ENCODE measurements around the gene ALKBH1. TPM values are rescaled to one million over a fixed set of nuclear protein-coding genes. Genes with fewer than 3 reads are reported as not detected.

Gene ALKBH1
- total RNA-seq, 2 experiments from 2014 or later: 12.6 to 16.2 TPM

DNA sequence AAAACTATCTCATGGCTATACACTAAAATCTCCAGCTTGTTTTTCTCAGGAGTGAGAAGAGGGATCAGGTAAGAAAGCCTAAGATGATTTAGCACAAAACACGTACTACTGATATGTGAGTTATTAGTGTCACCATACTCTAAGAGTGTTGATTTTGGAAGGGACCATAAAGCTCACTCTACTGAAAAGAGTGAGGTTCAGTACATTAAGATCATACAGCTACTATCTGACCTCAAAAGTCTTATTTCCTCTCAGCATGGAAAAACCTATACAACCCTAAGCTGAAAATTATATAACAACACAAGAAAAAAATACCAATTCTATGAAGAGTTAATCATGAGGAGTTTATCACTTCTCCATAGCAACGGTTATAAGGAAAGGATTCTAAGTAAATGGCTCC, 33.6 kb upstream of the ALKBH1 start:
- intact Hi-C loops (cut with micrococcal nuclease; ENCODE audit: unreplicated experiment): no loop called here
- Histone ChIP-seq H2AFZ (ENCODE audit: low read length) (no peak overlapping the region), H4K20me1 (ENCODE audit: insufficient read depth, low read length) (no peaks in the 10 kb centered on the region), H3K4me2 (ENCODE audit: low read length) (no peak overlapping the region), H3K9me2 (ENCODE audit: insufficient read depth, low read length) (no peaks in the 10 kb centered on the region), H3K79me2 (ENCODE audit: insufficient read depth, low read depth, low read length) (peaks cover 18% of the 10 kb centered on the region; the same call in 1 of the 2 replicates), H3K36me3 (ENCODE audit: insufficient read depth, low read length) (peaks cover 95% of the 10 kb centered on the region), H3K4me3 (ENCODE audit: low read depth, low read length, poor library complexity, severe bottlenecking) (no peak overlapping the region), H3K9me3 (ENCODE audit: low read length) (no peaks in the 10 kb centered on the region), H3K27ac (ENCODE audit: low read depth, low read length, poor library complexity, severe bottlenecking) (no peak overlapping the region), H3K4me1 (ENCODE audit: insufficient read depth, low read length, poor library complexity, severe bottlenecking) (no peaks in the 10 kb centered on the region)
- BruUV-seq (replicated peaks): no TSS peak
- CTCF ChIA-PET (ENCODE audit: unreplicated experiment): no interaction called here
- no peak for TF ChIP-seq EZH2phosphoT487 (IDR thresholded peaks at IDR 0.05; ENCODE audit: borderline replicate concordance, low read depth, low read length)
- TF ChIP-seq, protein P1, sequence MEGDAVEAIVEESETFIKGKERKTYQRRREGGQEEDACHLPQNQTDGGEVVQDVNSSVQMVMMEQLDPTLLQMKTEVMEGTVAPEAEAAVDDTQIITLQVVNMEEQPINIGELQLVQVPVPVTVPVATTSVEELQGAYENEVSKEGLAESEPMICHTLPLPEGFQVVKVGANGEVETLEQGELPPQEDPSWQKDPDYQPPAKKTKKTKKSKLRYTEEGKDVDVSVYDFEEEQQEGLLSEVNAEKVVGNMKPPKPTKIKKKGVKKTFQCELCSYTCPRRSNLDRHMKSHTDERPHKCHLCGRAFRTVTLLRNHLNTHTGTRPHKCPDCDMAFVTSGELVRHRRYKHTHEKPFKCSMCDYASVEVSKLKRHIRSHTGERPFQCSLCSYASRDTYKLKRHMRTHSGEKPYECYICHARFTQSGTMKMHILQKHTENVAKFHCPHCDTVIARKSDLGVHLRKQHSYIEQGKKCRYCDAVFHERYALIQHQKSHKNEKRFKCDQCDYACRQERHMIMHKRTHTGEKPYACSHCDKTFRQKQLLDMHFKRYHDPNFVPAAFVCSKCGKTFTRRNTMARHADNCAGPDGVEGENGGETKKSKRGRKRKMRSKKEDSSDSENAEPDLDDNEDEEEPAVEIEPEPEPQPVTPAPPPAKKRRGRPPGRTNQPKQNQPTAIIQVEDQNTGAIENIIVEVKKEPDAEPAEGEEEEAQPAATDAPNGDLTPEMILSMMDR (conservative IDR thresholded peaks at IDR 0.05; ENCODE audit: low read length): no peak
- DNase-seq (ENCODE audit: low spot score): no peak
- POLR2A ChIA-PET: interaction anchor here (1.4 to 2.7 kb wide), 2 partner anchors 14 to 18 kb away, joined by 4 to 8 read pairs; no protein-coding TSS in a partner anchor

DNA sequence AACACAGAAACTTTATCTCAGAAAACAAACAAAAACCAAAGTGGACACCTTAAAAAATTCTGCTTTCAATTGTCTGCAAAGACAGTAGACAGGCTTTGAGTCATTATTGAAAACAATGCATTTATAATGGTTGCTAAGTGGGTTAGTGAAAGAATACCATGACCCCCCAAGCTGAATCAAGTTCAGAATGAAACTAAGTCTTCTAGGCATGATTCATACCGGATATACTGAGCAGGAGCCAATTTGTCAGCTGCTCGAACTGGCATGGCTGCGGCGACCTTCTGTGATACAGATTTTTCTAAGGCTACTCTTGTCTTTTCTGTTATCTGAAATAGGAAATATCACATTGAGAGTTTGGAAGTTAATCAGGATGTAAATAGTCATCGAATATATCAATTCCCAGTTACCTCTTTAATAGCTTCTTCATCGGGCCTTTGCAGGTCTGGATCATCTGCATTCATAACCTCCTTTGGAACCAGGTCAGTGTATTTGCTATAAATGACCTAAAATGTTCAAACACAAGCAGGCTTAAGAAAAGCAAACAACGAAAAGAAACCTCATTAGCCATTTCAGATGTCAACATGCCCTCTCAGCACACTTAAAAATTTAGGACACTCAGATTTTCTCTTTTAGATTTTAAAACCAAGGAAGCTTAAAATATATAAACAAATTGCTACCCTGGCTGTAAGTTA, 30.9 kb upstream of the ALKBH1 start:
- no peak overlapping the region for H3K4me2 ChIP-seq (ENCODE audit: low read length)
- TF ChIP-seq EZH2phosphoT487 (IDR thresholded peaks at IDR 0.05; ENCODE audit: borderline replicate concordance, low read depth, low read length): no peak
- TF ChIP-seq, protein P1 (conservative IDR thresholded peaks at IDR 0.05; ENCODE audit: low read length): no peak
- no peaks in the 10 kb centered on the region for H3K9me2 ChIP-seq (ENCODE audit: insufficient read depth, low read length)
- peaks cover 96% of the 10 kb centered on the region for H3K36me3 ChIP-seq (ENCODE audit: insufficient read depth, low read length)
- peaks cover 14% of the 10 kb centered on the region; the same call in 1 of the 2 replicates for H3K79me2 ChIP-seq (ENCODE audit: insufficient read depth, low read depth, low read length)
- CTCF ChIA-PET (ENCODE audit: unreplicated experiment): no interaction called here
- no peak overlapping the region for H3K27ac ChIP-seq (ENCODE audit: low read depth, low read length, poor library complexity, severe bottlenecking)
- H2AFZ ChIP-seq (ENCODE audit: low read length): no peak overlapping the region
- intact Hi-C loops (cut with micrococcal nuclease; ENCODE audit: unreplicated experiment): no loop called here
- POLR2A ChIA-PET: interaction anchor here (0.8 to 1.4 kb wide), 2 partner anchors 19 to 361 kb away, joined by 3 to 5 read pairs; partner anchors contain the start of genes SAMD15 and TMED8
- no peaks in the 10 kb centered on the region for H4K20me1 ChIP-seq (ENCODE audit: insufficient read depth, low read length)
- no TSS peak for BruUV-seq (replicated peaks)
- DNase-seq (ENCODE audit: low spot score): no peak
- H3K4me3 ChIP-seq (ENCODE audit: low read depth, low read length, poor library complexity, severe bottlenecking): no peak overlapping the region
- H3K9me3 ChIP-seq (ENCODE audit: low read length): no peaks in the 10 kb centered on the region
- no peaks in the 10 kb centered on the region for H3K4me1 ChIP-seq (ENCODE audit: insufficient read depth, low read length, poor library complexity, severe bottlenecking)

DNA sequence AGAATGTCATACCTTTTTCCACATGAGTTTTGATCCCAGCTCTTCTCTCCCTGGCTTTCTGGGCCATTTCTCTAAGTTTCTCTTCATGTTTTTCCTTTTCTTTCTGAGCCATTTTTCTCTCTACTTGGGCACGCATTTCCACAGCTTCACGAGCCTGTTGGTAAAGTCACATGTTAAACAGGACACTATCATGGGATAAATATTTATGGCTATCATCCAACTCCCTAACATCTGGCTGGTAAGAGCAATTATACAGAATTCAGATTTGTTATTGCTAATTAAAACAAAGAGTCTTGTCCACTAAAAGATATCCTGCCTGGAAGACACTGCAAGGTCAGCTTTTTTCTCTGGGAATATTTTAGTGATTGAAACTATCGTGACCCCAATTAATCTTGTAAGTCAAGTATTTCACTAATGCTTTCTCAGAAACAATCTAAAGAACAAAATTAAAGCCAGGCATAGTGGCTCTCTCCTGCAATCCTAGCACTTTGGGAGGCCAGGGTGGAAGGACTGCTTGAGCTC, 23.2 kb upstream of the ALKBH1 start:
- peaks cover 100% of the 10 kb centered on the region for H3K36me3 ChIP-seq (ENCODE audit: insufficient read depth, low read length)
- H3K4me2 ChIP-seq (ENCODE audit: low read length): no peak overlapping the region
- CTCF ChIA-PET (ENCODE audit: unreplicated experiment): no interaction called here
- no peaks in the 10 kb centered on the region for H3K9me3 ChIP-seq (ENCODE audit: low read length)
- intact Hi-C loops (cut with micrococcal nuclease; ENCODE audit: unreplicated experiment): no loop called here
- H3K79me2 ChIP-seq (ENCODE audit: insufficient read depth, low read depth, low read length): peaks cover 7% of the 10 kb centered on the region; the same call in 1 of the 2 replicates
- no peaks in the 10 kb centered on the region for H4K20me1 ChIP-seq (ENCODE audit: insufficient read depth, low read length)
- H3K27ac ChIP-seq (ENCODE audit: low read depth, low read length, poor library complexity, severe bottlenecking): no peak overlapping the region
- no peak for DNase-seq (ENCODE audit: low spot score)
- H3K4me3 ChIP-seq (ENCODE audit: low read depth, low read length, poor library complexity, severe bottlenecking): no peak overlapping the region
- no peak overlapping the region for H2AFZ ChIP-seq (ENCODE audit: low read length)
- no peaks in the 10 kb centered on the region for H3K4me1 ChIP-seq (ENCODE audit: insufficient read depth, low read length, poor library complexity, severe bottlenecking)
- no peak for TF ChIP-seq EZH2phosphoT487 (IDR thresholded peaks at IDR 0.05; ENCODE audit: borderline replicate concordance, low read depth, low read length)
- TF ChIP-seq, protein P1 (conservative IDR thresholded peaks at IDR 0.05; ENCODE audit: low read length): no peak
- POLR2A ChIA-PET: interaction anchor here (0.6 to 0.8 kb wide), 2 partner anchors 11 to 19 kb away, joined by 3 to 4 read pairs; no protein-coding TSS in a partner anchor
- no TSS peak for BruUV-seq (replicated peaks)
- no peaks in the 10 kb centered on the region for H3K9me2 ChIP-seq (ENCODE audit: insufficient read depth, low read length)
